Activated T-helper 9 cell treated with anti-CD3 and anti-CD28 coated beads, Interleukin-2, amount 50 U/mL, for 16 hours (primary cell): Measurements from ENCODE around the gene CYLD.

Source experiments
- DNase-seq: peaks from one replicate; pipeline ENCODE4 v3.0.0-alpha.2; 2020; ENCODE audit warnings: low read depth

Gene CYLD

GRCh38 chr16:50819706-50820105 is 77.8 kb downstream of the CYLD start:
- no peak for DNase-seq

- DNase-seq: no peak
Observed at GRCh38 chr16:50820225-50820624, 78.3 kb downstream of the CYLD start.

DNA sequence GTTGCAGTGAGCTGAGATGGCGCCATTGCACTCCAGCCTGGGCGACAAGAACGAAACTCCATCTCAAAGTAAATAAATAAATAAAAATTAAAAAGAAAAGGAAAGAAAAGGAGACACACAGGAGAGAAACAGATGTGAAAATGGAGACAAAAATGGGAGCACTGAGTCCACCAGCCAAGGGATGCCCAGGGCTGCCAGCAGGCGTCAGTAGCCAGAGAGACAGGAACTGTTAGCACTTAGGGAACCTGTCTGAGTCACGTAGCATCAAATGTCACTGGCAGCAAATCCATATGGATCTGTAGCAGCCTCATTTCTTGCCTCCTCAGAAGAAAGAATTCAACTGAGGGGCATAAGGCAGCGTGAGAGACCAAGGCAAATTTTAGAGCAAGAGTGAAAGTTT is 79.7 kb downstream of the CYLD start:
- DNase-seq: no peak

- DNase-seq: no peak
Observed at GRCh38 chr16:50822671-50823070, 80.8 kb downstream of the CYLD start.

GRCh38 chr16:50826797-50827316 is 85.0 kb downstream of the CYLD start:
- no peak for DNase-seq

DNA sequence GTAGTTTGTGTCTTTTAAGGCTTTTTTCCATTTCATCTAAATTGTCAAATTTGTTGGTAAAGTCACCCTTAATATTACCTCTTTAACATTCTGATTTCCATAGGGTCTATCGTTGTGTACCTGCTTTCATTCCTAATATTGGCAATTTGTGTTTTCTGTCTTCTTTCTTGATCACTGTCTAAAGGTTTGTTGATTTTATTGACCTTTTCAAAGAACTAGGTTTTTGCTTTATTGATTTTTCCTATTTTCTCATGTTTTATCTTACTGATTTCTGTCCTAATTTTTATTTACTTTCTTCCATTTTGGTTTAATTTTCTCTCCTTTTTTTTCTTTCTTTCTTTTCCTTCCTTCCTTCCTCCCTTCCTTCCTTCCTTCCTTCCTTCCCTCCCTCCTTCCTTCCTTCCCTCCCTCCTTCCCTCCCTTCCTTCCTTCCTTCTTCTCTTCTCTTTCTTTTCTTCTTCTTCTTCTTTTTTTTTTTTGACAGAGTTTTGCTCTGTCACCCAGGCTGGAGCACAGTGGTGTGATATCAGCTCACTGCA is 86.3 kb downstream of the CYLD start:
- no peak for DNase-seq

GRCh38 chr16:50830698-50831097 is 88.8 kb downstream of the CYLD start:
- no peak for DNase-seq

DNA sequence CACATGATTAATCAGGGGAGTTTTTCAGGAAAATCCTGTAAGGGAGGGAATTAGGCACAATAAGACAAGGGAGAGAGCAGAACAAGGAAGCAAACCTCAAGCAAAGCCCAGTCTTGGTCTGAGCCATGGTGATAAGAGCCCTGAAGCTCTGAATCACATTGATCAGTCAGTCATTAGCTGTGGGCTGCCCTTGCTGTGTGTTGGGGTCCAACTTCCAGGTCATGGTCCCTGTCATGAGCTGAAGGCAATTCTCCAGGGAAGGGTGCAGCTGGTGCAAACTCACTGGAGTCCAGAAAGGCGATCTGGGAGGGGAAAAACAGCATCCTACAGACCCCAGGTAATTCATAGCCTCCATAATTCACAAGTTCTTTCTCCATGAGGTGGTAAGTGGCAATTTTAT is 89.9 kb downstream of the CYLD start:
- DNase-seq: no peak

DNA sequence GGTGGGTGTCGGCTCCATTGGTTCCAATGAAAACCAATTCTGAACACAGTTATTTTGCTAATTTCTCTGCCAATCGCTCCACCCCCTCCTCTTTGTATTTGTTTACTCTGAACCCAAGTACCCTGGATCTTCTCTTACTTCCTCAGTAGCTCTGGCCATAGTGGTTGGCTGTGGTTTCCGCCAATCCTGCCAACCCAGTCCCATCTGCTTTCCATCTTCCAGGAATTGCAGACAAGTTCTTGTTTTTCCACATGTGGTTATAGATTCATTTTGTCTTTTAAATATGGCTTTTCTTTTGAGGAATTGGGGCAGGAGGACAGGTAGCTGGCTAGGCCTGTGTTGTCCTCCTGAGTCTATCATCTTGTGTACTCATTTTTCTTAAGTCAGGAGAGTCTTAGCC is 92.0 kb downstream of the CYLD start:
- no peak for DNase-seq

GRCh38 chr16:50834701-50835100 is 92.8 kb downstream of the CYLD start:
- DNase-seq: no peak

DNA sequence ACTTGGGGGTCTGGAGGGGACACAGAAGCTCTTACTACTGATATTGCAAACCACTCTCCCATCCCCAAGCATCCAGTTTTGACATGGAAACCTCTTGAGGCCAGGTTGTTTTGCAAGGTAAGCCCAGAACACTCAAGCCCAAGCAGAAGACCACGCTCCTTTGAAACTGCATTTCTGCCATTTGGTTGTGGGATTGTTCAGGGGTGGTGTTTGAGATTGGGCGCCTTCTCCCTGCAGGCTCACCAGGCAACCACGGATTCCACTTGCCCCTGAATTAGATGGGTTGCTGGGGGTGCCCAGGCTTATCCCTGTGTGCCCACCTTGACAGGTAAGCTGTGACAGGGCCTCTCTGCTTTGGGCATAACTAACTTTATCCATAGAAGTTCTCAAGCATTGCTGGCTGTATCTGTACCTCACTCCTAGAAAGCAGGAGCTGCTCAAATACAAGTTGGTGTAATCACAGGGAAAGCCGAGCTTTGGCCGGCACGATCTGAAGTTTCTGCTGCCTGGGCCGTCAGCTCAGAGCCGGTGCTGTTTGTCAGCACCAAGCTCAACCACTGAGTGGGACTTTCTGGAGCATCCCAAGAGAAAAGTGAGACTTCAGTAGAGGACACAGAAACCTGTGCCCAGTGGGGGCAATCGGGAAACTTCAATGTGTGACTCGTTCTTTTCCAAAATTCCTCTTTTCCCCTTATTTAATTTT is 93.6 kb downstream of the CYLD start:
- DNase-seq: no peak

- DNase-seq: no peak
Observed at GRCh38 chr16:50836121-50836621, 94.3 kb downstream of the CYLD start.

- DNase-seq: no peak
Observed at GRCh38 chr16:50837324-50837723, 95.4 kb downstream of the CYLD start.

DNA sequence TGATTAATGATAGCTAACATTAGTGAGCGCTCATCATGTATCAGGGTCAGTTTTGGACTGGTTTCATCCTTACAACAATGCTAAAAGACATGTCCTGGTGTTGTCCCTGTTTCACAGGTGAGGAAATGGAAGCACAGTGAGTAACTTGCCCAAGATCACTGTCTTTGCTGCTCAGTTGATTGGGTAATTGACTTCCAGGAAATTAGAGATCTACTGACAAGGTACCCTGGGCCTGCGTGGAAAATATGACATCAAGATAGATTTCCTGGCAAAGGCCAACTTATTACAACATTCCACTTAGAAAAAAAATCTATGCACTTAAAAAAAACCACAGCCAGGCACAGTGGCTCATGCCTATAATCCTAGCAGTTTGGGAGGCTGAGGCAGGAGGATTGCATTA is 96.3 kb downstream of the CYLD start:
- no peak for DNase-seq

DNA sequence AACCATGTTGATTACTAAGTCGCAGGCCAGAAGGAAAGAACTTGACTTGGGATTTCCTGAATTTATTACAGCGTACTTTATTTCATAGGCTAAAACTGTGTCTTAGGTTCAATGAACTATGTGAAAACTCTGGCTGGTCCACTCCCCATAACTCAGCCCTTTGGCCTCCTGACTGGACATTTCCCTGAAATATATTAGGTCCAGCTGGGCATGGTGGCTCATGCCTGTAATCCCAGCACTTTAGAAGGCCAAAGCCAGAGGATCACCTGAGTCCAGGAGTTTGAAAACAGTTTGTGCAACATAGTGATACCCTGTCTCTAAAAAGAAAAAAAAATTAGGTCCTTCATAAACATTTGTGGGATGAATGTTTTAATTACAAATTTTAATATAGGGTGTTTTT is 97.0 kb downstream of the CYLD start:
- no peak for DNase-seq

GRCh38 chr16:50839356-50839755 is 97.5 kb downstream of the CYLD start:
- no peak for DNase-seq

GRCh38 chr16:50839920-50840729 is 98.2 kb downstream of the CYLD start:
- no peak for DNase-seq

GRCh38 chr16:50841081-50841886 is 99.4 kb downstream of the CYLD start:
- no peak for DNase-seq

- DNase-seq: no peak
Observed at GRCh38 chr16:50842013-50842505, 100.2 kb downstream of the CYLD start.

DNA sequence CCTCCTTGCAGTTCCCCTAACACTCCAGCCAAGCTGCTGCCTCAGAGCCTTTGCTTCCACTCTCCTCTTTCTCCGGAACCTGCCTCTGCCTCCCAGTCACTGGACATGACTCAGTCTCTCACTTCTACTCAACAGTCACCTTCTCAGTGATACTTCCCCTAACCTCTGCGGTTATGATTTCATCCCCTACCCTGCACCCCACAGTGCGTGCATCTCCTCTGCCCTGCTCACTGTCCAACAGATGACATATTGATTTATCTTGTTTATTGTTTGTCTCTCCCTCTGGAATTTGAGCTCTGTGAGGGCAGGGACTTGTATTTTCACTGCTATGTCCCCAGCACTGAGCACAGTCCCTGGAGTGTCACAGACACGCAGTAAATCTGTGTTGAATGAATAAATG is 100.7 kb downstream of the CYLD start:
- no peak for DNase-seq

DNA sequence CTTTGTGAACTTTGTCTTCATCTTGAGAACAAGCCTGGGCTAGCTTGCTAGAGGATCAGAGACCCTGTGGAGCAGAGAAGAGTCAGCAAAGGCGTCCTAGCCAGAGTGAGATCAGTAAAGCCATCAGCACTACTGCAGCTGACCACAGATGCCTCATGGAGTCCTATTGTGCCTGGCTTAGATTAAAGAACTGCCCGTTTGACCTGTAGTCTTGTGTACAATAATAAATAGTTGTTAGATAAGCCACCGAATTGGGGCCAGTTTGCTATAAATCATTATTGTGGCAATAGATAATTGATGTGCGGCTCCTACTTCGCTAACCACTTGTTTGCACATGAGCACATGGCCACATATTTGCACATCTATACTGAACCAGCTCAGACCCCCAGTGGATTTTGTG is 103.0 kb downstream of the CYLD start:
- no peak for DNase-seq

DNA sequence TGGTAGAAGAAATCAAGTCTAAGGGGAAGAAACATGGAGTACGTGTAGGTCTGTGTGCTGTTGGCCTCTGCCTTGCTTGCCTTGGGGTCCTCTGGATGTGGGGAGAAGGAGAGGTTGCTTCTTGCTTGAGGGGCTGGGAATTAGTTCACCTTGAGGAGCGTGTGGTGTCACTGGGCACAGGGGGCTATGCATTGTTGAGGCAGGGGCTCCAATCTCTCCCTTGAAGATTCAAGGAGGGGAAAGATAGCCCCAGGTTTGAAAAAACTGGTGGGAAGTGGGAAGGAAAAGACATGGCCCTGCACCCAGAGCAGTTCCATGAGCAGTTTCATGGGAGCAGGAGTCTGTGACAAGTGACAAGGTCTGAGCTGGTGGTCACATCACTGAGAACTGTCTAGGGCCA is 103.4 kb downstream of the CYLD start:
- DNase-seq: no peak
